Hepatocyte (in vitro differentiated cells): Measurements from ENCODE around the gene FBN1.

Experiments used
- CTCF ChIP-seq: fragments of 200-600 bp; sonication (generic); IDR thresholded peaks from 2 replicates; pipeline ENCODE4 v1.5.1; 2016; ENCODE audit warnings: antibody characterized with exemption, mild to moderate bottlenecking; ENCODE audit not compliant: poor library complexity
- EZH2 ChIP-seq: fragments of 200-600 bp; sonication (generic); IDR thresholded peaks from 2 replicates; pipeline ENCODE4 v1.6.1; 2016; ENCODE audit warnings: antibody characterized with exemption, mild to moderate bottlenecking, borderline replicate concordance

- TF ChIP-seq CTCF (no peak), EZH2 (no peak)
These were observed 49.5 kb downstream of the FBN1 start for GRCh38 chr15:48595981-48596380.
